ENCODE measurements around the gene MYO9A.

Gene MYO9A

GRCh38 chr15:71853543-71853942 lies 264.4 kb downstream of the MYO9A start:
- no CpG with 5 or more reads among the region's 1 CpG for WGBS (ENCODE audit: insufficient coverage)
- no peak overlapping the region for H3K4me3 ChIP-seq (ENCODE audit: control insufficient read depth in 1 of 7, extremely low read depth in 1 of 7, insufficient read depth in 4 of 7, low read depth in 2 of 7, low read length in 6 of 7)
- H3K27me3 ChIP-seq (replicated peaks in 2 of 5; ENCODE audit: control insufficient read depth in 4 of 5, insufficient read depth in 5 of 5, low read length in 4 of 5): no peaks in the 10 kb centered on the region
- no peak for DNase-seq
- H3K27ac ChIP-seq (ENCODE audit: insufficient read depth in 1 of 2, low read depth in 1 of 2, low read length in 2 of 2, poor library complexity in 1 of 2, severe bottlenecking in 2 of 2): no peak overlapping the region
- H3K9me3 ChIP-seq (ENCODE audit: control extremely low read depth in 1 of 5, control insufficient read depth in 4 of 5, insufficient read depth in 2 of 5, low read depth in 1 of 5, low read length in 4 of 5): no peaks in the 10 kb centered on the region
- H3K4me1 ChIP-seq (ENCODE audit: control extremely low read depth in 1 of 4, control insufficient read depth in 4 of 4, insufficient read depth in 4 of 4, low read length in 3 of 4): no peaks in the 10 kb centered on the region
- H3K36me3 ChIP-seq (ENCODE audit: control insufficient read depth in 4 of 4, insufficient read depth in 4 of 4, low read length in 3 of 4): peaks cover 9 to 32% (median 13%) of the 10 kb centered on the region in 4 experiments
- ChIA-PET CTCF (interaction anchor here (0.8 kb wide), 1 partner anchor 9 kb away, joined by 3 read pairs; no protein-coding TSS in a partner anchor), POLR2A (no interaction called here)

GRCh38 chr15:71844916-71845315 lies 273.0 kb downstream of the MYO9A start:
- no peak for DNase-seq
- H3K4me3 ChIP-seq (ENCODE audit: control insufficient read depth in 1 of 7, extremely low read depth in 1 of 7, insufficient read depth in 4 of 7, low read depth in 2 of 7, low read length in 6 of 7): no peak overlapping the region
- WGBS (ENCODE audit: insufficient coverage): 57% methylated on average over 1 of the region's 2 CpGs
- H3K27me3 ChIP-seq (replicated peaks in 2 of 5; ENCODE audit: control insufficient read depth in 4 of 5, insufficient read depth in 5 of 5, low read length in 4 of 5): no peaks in the 10 kb centered on the region
- peaks cover 0 to 7% (median 2%) of the 10 kb centered on the region in 4 experiments for H3K4me1 ChIP-seq (ENCODE audit: control extremely low read depth in 1 of 4, control insufficient read depth in 4 of 4, insufficient read depth in 4 of 4, low read length in 3 of 4)
- ChIA-PET CTCF (no interaction called here), POLR2A (no interaction called here)
- no peak overlapping the region for H3K27ac ChIP-seq (ENCODE audit: insufficient read depth in 1 of 2, low read depth in 1 of 2, low read length in 2 of 2, poor library complexity in 1 of 2, severe bottlenecking in 2 of 2)
- peaks cover 5 to 13% (median 6%) of the 10 kb centered on the region in 4 experiments for H3K36me3 ChIP-seq (ENCODE audit: control insufficient read depth in 4 of 4, insufficient read depth in 4 of 4, low read length in 3 of 4)
- H3K9me3 ChIP-seq (ENCODE audit: control extremely low read depth in 1 of 5, control insufficient read depth in 4 of 5, insufficient read depth in 2 of 5, low read depth in 1 of 5, low read length in 4 of 5): no peaks in the 10 kb centered on the region

- Histone ChIP-seq H3K4me1 (ENCODE audit: control extremely low read depth in 1 of 4, control insufficient read depth in 4 of 4, insufficient read depth in 4 of 4, low read length in 3 of 4) (peaks cover 0 to 7% (median 2%) of the 10 kb centered on the region in 4 experiments), H3K27me3 (replicated peaks in 2 of 5; ENCODE audit: control insufficient read depth in 4 of 5, insufficient read depth in 5 of 5, low read length in 4 of 5) (no peaks in the 10 kb centered on the region), H3K9me3 (ENCODE audit: control extremely low read depth in 1 of 5, control insufficient read depth in 4 of 5, insufficient read depth in 2 of 5, low read depth in 1 of 5, low read length in 4 of 5) (no peaks in the 10 kb centered on the region), H3K4me3 (ENCODE audit: control insufficient read depth in 1 of 7, extremely low read depth in 1 of 7, insufficient read depth in 4 of 7, low read depth in 2 of 7, low read length in 6 of 7) (no peak overlapping the region), H3K36me3 (ENCODE audit: control insufficient read depth in 4 of 4, insufficient read depth in 4 of 4, low read length in 3 of 4) (peaks cover 0 to 5% (median 2%) of the 10 kb centered on the region in 4 experiments), H3K27ac (ENCODE audit: insufficient read depth in 1 of 2, low read depth in 1 of 2, low read length in 2 of 2, poor library complexity in 1 of 2, severe bottlenecking in 2 of 2) (no peak overlapping the region)
- ChIA-PET CTCF (no interaction called here), POLR2A (no interaction called here)
- DNase-seq: no peak
- WGBS (ENCODE audit: insufficient coverage): no CpG with 5 or more reads among the region's 3 CpGs
These were observed 276.4 kb downstream of the MYO9A start for GRCh38 chr15:71841563-71841962.

GRCh38 chr15:71830981-71831380 lies 287.0 kb downstream of the MYO9A start:
- Histone ChIP-seq H3K4me1 (ENCODE audit: control extremely low read depth in 1 of 4, control insufficient read depth in 4 of 4, insufficient read depth in 4 of 4, low read length in 3 of 4) (no peaks in the 10 kb centered on the region), H3K27me3 (replicated peaks in 2 of 5; ENCODE audit: control insufficient read depth in 4 of 5, insufficient read depth in 5 of 5, low read length in 4 of 5) (no peaks in the 10 kb centered on the region), H3K4me3 (ENCODE audit: control insufficient read depth in 1 of 7, extremely low read depth in 1 of 7, insufficient read depth in 4 of 7, low read depth in 2 of 7, low read length in 6 of 7) (no peak overlapping the region), H3K27ac (ENCODE audit: insufficient read depth in 1 of 2, low read depth in 1 of 2, low read length in 2 of 2, poor library complexity in 1 of 2, severe bottlenecking in 2 of 2) (no peak overlapping the region), H3K36me3 (ENCODE audit: control insufficient read depth in 4 of 4, insufficient read depth in 4 of 4, low read length in 3 of 4) (peaks cover 10 to 38% (median 18%) of the 10 kb centered on the region in 4 experiments), H3K9me3 (ENCODE audit: control extremely low read depth in 1 of 5, control insufficient read depth in 4 of 5, insufficient read depth in 2 of 5, low read depth in 1 of 5, low read length in 4 of 5) (no peaks in the 10 kb centered on the region)
- no peak for DNase-seq
- ChIA-PET POLR2A (no interaction called here), CTCF (no interaction called here)
- no CpG with 5 or more reads among the region's 2 CpGs for WGBS (ENCODE audit: insufficient coverage)

GRCh38 chr15:71826196-71826595 lies 291.8 kb downstream of the MYO9A start:
- no peak for DNase-seq
- Histone ChIP-seq H3K9me3 (ENCODE audit: control extremely low read depth in 1 of 5, control insufficient read depth in 4 of 5, insufficient read depth in 2 of 5, low read depth in 1 of 5, low read length in 4 of 5) (peaks cover 0 to 25% (median 14%) of the 10 kb centered on the region in 5 experiments), H3K4me3 (ENCODE audit: control insufficient read depth in 1 of 7, extremely low read depth in 1 of 7, insufficient read depth in 4 of 7, low read depth in 2 of 7, low read length in 6 of 7) (no peak overlapping the region), H3K4me1 (ENCODE audit: control extremely low read depth in 1 of 4, control insufficient read depth in 4 of 4, insufficient read depth in 4 of 4, low read length in 3 of 4) (no peaks in the 10 kb centered on the region), H3K36me3 (ENCODE audit: control insufficient read depth in 4 of 4, insufficient read depth in 4 of 4, low read length in 3 of 4) (peaks cover 14 to 63% (median 23%) of the 10 kb centered on the region in 4 experiments), H3K27ac (ENCODE audit: insufficient read depth in 1 of 2, low read depth in 1 of 2, low read length in 2 of 2, poor library complexity in 1 of 2, severe bottlenecking in 2 of 2) (no peak overlapping the region), H3K27me3 (replicated peaks in 2 of 5; ENCODE audit: control insufficient read depth in 4 of 5, insufficient read depth in 5 of 5, low read length in 4 of 5) (no peaks in the 10 kb centered on the region)
- 96% methylated on average over 3 of the region's 5 CpGs for WGBS (ENCODE audit: insufficient coverage)
- POLR2A ChIA-PET: interaction anchor here (0.7 kb wide), 1 partner anchor 140 kb away, joined by 4 read pairs; no protein-coding TSS in a partner anchor
- CTCF ChIA-PET: no interaction called here

GRCh38 chr15:71825021-71825730 lies 292.8 kb downstream of the MYO9A start:
- ChIA-PET CTCF (interaction anchor here (0.6 kb wide), 1 partner anchor 41 kb away, joined by 3 read pairs; no protein-coding TSS in a partner anchor), POLR2A (interaction anchor here (0.7 kb wide), 1 partner anchor 141 kb away, joined by 4 read pairs; no protein-coding TSS in a partner anchor)
- Histone ChIP-seq H3K4me3 (ENCODE audit: control insufficient read depth in 1 of 7, extremely low read depth in 1 of 7, insufficient read depth in 4 of 7, low read depth in 2 of 7, low read length in 6 of 7) (no peak overlapping the region), H3K4me1 (ENCODE audit: control extremely low read depth in 1 of 4, control insufficient read depth in 4 of 4, insufficient read depth in 4 of 4, low read length in 3 of 4) (no peaks in the 10 kb centered on the region), H3K9me3 (ENCODE audit: control extremely low read depth in 1 of 5, control insufficient read depth in 4 of 5, insufficient read depth in 2 of 5, low read depth in 1 of 5, low read length in 4 of 5) (peaks cover 0 to 30% (median 14%) of the 10 kb centered on the region in 5 experiments), H3K27ac (ENCODE audit: insufficient read depth in 1 of 2, low read depth in 1 of 2, low read length in 2 of 2, poor library complexity in 1 of 2, severe bottlenecking in 2 of 2) (no peak overlapping the region), H3K27me3 (replicated peaks in 2 of 5; ENCODE audit: control insufficient read depth in 4 of 5, insufficient read depth in 5 of 5, low read length in 4 of 5) (no peaks in the 10 kb centered on the region), H3K36me3 (ENCODE audit: control insufficient read depth in 4 of 4, insufficient read depth in 4 of 4, low read length in 3 of 4) (peaks cover 14 to 63% (median 23%) of the 10 kb centered on the region in 4 experiments)
- no peak for DNase-seq
- WGBS (ENCODE audit: insufficient coverage): 100% methylated on average over 1 of the region's 4 CpGs

- CTCF ChIA-PET: no interaction called here
- WGBS (ENCODE audit: insufficient coverage): 100% methylated on average over 3 of the region's 3 CpGs
- Histone ChIP-seq H3K36me3 (ENCODE audit: control insufficient read depth in 4 of 4, insufficient read depth in 4 of 4, low read length in 3 of 4) (peaks cover 9 to 51% (median 23%) of the 10 kb centered on the region in 4 experiments), H3K27me3 (replicated peaks in 2 of 5; ENCODE audit: control insufficient read depth in 4 of 5, insufficient read depth in 5 of 5, low read length in 4 of 5) (no peaks in the 10 kb centered on the region), H3K4me1 (ENCODE audit: control extremely low read depth in 1 of 4, control insufficient read depth in 4 of 4, insufficient read depth in 4 of 4, low read length in 3 of 4) (no peaks in the 10 kb centered on the region), H3K9me3 (ENCODE audit: control extremely low read depth in 1 of 5, control insufficient read depth in 4 of 5, insufficient read depth in 2 of 5, low read depth in 1 of 5, low read length in 4 of 5) (peaks cover 0 to 37% (median 15%) of the 10 kb centered on the region in 5 experiments), H3K27ac (ENCODE audit: insufficient read depth in 1 of 2, low read depth in 1 of 2, low read length in 2 of 2, poor library complexity in 1 of 2, severe bottlenecking in 2 of 2) (no peak overlapping the region), H3K4me3 (ENCODE audit: control insufficient read depth in 1 of 7, extremely low read depth in 1 of 7, insufficient read depth in 4 of 7, low read depth in 2 of 7, low read length in 6 of 7) (no peak overlapping the region)
- DNase-seq: no peak
- POLR2A ChIA-PET: no interaction called here
These were observed 294.1 kb downstream of the MYO9A start for GRCh38 chr15:71823801-71824200.
